Fibroblast of skin of right biceps (primary cell): Measurements from ENCODE around the gene USP6NL.
"Not testable (repeated sequence)": the region's sequence is repeated elsewhere in the genome, so short reads cannot be mapped to it uniquely, and the experiment has no call there.

ENCODE experiments used
- DNase-seq: peaks from one replicate; pipeline ENCODE4 v3.0.0-alpha.2; 2013

USP6NL gene

DNA sequence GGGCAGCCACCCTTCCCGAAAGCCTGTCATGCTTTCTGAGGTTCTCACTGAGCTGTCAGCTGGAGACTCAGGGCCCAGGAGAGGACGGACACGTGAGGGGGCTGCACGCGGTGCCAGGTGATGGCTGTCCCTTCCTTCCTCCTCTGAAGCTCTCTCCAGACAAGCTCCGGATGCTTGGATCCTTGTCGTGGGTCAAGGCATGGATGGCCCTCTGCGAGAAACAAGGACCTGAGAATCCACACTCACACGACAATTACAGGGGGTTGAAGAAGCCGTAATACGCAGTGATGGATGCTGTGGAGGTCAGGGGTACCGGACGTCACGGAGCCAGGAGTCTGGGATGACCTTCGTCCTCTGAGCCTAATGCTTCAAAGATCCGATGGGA, 170.3 kb downstream of the USP6NL start:
- no peak for DNase-seq

GRCh38 chr10:11440250-11441150, 170.9 kb downstream of the USP6NL start:
- DNase-seq = no peak

- DNase-seq = no peak
Measured at GRCh38 chr10:11439523-11440053, 171.9 kb downstream of the USP6NL start.

GRCh38 chr10:11437391-11438142, 173.9 kb downstream of the USP6NL start:
- DNase-seq = no peak

- DNase-seq = not testable (repeated sequence)
Measured at GRCh38 chr10:11436445-11436844, 175.0 kb downstream of the USP6NL start.

GRCh38 chr10:11435581-11435981, 175.9 kb downstream of the USP6NL start:
- no peak for DNase-seq

- no peak for DNase-seq
Measured at GRCh38 chr10:11434324-11434723, 177.1 kb downstream of the USP6NL start.

DNA sequence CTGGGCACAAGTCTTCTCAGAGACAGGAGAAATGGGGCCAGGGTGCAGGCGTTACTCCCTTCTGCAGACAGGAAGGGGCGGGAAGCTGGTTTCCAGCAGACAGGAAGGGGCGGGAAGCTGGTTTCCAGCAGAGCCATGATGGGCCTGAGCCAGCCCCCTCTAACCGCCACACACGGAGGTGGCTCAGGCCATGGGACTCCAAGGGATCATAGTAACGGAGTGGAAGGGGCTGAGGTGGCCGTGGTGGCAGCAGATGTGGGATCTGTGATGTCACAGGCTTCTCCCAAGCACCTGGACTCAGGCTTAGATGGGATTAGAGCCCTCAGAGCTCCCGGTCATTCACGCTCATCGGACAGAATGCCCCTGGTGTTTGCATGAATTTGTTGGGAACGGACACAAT, 177.8 kb downstream of the USP6NL start:
- DNase-seq = no peak

DNA sequence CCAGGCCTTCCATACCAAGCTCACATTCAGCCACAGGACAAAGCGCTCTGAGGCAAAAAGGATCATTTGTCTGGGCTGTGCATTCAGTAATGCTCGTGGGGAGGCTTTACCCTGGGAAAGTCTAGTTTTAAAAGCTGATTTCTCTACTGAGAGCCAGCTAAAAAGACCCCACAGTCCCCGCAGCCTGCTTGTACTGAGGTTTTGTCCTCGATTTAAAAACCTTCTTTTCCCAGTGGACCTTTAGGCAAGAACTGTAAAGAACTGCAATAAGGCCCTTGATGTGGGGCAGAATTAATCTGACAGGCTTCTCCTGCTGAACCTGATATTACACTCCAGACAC, 180.3 kb downstream of the USP6NL start:
- DNase-seq = no peak

- no peak for DNase-seq
Measured at GRCh38 chr10:11430421-11431215, 180.8 kb downstream of the USP6NL start.

- DNase-seq = no peak
Measured at GRCh38 chr10:11429439-11430052, 181.9 kb downstream of the USP6NL start.

DNA sequence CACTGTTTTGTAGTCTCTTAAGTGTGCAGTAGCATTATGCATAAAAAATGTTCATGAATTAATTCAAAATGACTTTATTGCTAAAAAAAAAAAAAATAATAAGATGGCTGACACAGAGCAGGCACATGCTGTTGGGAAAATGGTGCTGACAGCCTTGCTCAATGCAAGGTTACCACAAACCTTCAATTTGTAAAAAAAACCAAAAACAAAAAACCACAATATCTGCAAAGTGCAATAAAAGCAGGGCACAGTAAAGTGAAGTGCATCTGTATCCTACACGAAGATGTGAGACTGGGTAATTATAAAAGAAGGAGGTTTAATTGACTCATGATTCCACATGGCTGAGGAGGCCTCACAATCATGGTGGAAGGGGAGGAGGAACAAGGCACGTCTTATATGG, 185.8 kb downstream of the USP6NL start:
- no peak for DNase-seq

- DNase-seq = no peak
Measured at GRCh38 chr10:11425296-11425610, 186.2 kb downstream of the USP6NL start.

DNA sequence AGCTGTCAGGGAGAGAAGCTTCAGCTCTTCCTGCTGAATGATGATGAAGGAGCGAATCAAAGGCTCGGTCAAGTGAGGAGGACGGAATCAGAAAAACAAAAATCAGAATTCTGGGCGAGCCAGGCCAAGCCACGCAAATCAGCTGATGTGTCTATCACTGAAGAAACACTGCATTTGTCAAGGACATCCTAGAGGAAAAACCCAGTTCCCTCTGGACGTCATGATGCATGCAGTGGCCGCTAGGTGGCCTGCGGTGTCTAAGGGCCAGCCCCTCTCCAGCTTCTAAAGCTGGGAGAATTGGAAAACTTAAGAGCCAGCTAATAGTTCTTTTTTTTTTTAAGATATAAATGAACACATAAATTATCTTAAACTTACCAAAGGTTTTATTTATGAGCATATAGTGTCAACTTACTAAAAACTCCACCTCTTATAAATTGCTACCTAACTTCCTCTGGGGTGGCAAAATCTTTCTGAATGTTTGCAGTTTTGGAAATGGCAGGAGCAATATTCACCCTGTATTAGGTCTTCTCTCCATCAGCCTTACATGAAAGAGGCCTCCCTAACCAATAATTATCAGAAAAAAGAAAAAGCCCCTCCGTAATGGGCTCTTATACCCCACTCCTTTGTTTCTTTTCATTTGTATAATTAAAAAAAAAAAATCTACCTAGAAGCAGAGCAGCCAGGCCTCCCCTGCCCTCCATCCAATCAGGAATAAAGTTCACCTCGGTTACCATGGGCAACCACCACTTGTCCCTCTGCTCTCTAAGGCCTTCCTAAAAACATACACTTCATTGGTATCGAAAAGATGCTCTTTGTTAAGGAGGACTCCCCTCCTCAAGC, 186.8 kb downstream of the USP6NL start:
- DNase-seq = peak; percentile 38

DNA sequence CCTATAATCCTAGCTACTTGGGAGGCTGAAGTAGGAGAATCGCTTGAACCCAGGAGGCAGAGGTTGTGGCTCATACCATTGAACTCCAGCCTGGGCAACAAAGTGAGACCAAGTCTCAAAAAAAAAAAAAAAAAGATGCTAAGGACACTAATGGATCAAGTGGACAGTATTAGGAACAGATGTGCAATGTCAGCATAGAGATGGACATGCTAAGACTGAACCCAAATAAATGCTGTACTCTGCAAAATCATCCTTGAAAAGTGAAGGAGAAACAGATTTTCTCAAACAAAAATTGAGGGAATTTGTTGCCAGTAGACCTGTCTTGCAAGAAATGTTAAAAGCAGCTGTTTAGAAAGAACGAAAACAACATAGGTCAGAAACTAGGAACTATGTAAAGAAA, 194.5 kb downstream of the USP6NL start:
- no peak for DNase-seq

DNA sequence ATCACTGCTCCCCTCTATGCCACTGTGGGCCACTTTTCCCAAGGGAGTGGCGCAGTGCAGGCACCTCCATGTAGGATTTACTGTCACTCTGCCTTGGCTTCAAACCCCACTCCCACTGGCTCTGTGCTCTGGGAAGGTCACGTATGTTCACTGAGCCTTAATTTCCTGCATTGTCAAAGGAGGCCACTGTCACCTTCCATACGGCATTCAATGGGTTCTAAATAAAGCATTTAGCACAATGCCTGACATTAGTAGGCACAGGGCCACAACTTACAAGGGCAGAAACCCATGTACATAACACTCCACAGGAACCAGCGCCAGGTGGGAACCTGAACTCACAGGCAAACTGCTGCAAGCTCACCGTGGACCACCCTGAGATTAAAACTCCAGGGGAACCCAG, 196.4 kb downstream of the USP6NL start:
- DNase-seq = no peak

DNA sequence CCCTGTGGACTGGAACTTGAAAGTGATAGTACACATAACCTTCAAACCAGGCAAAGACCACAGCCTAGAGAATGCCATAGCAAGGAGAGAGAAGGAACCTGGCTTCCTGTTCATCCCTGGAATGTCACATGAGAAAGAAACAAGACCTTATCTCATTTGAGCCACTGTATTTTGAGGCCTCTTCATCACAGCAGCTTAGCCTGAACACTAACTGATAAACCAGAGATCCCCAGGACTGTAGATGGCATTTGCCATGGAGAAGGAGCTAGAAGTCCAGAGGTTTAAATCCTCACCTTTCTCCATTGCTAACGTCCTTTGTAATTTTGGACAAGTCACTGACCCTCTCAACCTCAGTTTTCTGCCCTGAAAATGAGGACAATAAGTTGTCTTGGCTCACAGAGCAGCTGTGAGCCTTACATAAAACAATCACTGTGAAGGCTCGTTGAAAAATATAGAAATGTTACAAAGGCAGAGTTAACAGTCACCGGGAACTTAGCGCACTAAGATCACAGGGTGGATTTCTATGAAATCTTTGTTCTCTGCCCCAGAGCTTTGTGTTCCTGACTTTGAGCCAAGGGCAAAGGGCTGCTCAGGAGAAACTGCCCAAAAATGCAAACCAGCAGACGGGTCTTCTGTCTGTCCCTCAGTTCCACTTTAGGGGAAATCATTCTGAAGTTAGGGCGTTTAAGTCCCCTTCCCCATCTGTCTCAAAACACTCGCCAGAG, 197.0 kb downstream of the USP6NL start:
- DNase-seq = no peak

GRCh38 chr10:11411926-11412545, 199.4 kb downstream of the USP6NL start:
- no peak for DNase-seq

- DNase-seq = no peak
Measured at GRCh38 chr10:11409357-11409756, 202.1 kb downstream of the USP6NL start.

GRCh38 chr10:11407939-11408338, 203.5 kb downstream of the USP6NL start:
- DNase-seq = no peak

DNA sequence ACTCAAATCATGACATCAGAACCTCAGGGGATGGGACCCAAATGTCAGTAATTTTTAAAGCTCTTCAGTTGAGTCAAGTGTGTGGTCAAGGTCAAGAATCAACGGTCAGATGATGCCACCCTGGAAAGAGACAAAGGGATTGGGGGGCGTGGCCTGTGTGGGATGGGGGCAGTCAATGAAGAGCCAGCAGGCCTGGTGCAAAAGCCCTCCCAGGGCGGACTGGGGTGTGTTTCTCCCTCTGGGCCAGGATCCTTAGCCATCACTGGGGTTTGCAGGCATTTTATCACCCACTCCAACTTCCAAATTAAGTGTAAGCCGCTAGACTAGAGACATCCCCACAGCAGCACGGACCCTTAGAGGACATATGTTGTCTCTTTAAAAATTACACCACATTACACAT, 204.7 kb downstream of the USP6NL start:
- DNase-seq = no peak
